Superior temporal gyrus (tissue), 1 donor: ENCODE measurements around the gene MAST3.
A peak's percentile ranks its signal among the peaks of the same experiment; 100 is the strongest.
"Not testable (repeated sequence)": the region's sequence is repeated elsewhere in the genome, so short reads cannot be mapped to it uniquely, and the experiment has no call there.

Source experiments
- DNase-seq: peaks from one replicate; pipeline ENCODE4 v3.0.0-alpha.2; 2016; ENCODE audit errors: extremely low spot score

Gene MAST3

DNA sequence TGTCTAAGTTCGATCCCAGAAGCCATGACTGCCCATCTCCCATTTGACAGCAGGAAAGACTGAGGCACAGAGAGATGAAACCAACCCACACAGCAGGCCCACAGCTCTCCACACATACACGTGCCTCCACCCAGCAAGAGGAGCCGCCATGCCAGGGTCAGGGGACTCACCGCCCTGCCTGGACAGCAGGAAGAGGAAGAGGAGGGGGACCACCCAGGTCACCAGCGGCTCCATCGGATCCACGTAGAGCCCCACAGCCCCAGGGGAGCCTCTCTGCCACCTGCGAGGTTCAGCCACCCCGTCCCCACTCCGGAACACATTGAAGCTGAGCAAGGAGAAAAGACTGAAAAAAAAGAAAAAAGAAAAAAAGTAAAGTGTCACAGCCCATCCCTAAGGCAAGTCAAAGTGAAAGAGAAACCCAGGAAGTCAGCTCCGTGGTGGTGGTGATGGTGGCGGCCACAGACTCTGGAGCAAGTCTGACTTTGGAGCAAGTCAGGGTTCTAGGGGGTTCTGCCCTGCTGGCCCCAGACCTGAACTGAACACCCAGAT lies 10.9 kb upstream of the MAST3 start, which contains the start of gene IL12RB1:
Gene IL12RB1 (minus strand): TSS at position 345 of the 549 bp plus-strand sequence. CDS start 111 bp downstream, at position 234.
- DNase-seq: no peak

DNA sequence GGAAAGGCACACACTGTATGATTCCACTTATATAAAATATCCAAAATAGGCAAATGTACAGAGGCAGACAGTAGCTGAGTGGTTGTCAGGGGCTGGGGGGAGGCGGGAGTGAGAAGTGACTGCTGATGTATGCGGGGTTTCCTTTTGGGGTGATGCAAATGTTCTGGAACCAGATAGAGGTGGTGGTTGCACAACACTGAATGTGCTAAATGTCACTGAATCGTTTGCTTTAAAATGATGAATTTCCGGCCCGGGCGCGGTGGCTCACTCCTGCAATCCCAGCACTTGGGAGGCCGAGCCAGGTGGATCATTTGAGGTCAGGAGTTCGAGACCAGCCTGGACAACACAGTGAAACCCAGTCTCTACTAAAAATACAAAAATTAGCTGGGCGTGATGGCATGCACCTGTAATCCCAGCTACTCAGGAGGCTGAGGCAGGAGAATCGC lies 8.5 kb upstream of the MAST3 start:
- DNase-seq: peak; percentile 72

DNA sequence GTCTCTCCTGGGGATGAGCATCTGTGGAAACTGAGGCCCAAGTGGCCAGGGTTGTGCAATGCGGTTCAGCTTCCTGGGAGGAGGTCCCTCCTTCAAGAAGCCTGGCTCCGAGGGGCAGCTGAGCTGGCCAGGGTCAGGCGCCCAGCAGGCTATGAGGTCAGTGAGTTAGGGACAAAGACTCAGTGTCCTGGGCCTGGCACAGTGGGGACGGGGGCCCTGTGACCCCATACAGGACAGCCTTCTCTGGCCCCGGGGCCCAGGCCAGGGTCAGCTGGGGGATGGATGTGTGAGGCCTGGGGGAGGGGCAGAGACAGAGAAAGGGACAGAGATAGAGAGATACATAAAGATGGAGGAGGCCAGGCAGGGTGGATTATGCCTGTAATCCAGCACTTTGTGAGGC lies 7.9 kb upstream of the MAST3 start:
- peak; percentile 93 for DNase-seq

DNA sequence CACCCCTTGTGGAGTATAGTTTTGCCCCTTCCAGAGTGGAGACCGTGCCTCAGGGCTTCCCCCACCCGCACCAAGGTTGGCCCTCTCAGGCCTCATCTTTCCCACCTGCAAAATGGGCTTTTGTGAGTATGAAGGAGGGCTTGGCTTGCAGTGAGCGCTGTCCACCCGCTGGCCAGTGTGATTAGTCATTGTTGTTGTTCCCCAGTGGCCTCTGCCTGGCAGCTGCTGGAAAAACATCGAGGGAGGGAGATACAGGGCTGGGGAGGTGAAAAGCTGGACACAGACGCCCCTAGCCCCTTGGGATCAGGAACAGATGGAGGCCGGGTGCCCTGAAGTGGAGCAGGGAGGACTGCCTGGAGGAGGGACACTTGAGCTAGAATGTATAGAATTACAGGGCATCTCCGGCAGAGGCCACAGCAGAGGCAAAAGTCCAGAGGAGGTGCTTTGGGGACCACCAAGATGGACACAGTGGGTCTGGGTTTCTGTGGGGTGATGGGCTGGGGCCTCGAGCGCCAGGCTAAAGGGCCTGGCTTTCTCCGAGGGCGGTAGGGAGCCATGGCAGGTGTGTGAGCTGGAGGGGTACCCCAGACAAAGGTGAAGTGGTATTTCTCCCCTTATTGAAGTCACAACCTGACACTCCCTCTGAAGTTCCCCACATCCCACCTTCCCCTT lies 6.9 kb upstream of the MAST3 start:
- DNase-seq: no peak

DNA sequence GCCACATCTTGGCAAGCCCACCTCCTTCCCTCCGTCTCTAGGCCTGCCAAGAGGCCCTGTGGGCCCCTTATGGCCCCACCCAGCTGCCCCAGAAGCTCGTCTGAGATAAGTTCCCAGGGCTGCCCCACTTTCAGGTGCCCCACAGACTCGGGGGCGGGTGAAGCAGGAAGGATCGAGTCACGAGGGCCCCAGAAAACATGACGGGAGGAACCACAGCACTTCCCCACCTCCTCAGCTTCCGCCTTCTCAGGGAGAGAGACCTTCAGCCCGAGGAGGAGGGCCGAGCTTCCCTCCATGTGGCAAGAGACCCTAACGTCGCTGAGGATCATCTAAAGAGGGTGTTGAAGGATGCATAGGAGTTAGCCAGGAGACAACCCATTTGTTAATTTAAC lies 6.4 kb upstream of the MAST3 start:
- DNase-seq: no peak

DNA sequence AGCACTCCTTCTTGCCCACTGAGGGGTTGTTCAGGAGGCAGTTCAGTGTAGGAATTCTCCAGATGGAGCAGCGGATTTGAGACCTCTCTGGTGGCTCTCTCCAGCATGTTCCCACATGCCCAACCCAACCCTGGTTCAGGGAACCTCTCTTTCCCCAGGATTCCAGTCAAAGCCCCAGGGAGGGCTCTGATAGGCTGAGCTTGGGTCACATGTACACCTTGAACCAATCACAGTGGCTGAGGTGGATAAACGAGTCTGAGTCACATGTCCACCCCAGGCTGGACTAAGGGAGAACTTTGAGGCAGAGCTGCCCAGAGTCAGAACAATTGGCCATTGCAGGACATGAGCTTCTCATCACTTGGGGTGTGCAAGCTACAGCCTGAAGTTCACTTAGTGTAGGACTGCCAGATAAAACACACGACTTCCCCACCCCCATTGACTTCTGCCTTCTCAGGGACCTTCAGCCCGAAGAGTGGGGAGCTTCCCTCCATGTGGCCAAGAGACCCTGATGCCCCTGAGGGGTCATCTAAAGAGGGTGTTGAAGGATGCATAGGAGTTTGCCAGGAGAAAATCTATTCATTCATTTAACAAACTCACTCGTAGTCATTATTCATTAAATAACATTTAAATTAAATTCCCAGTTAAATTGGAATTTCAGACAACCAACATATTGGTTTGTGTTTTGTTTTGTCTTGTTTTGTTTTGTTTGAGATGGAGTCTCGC lies 4.0 kb upstream of the MAST3 start:
- DNase-seq: no peak

DNA sequence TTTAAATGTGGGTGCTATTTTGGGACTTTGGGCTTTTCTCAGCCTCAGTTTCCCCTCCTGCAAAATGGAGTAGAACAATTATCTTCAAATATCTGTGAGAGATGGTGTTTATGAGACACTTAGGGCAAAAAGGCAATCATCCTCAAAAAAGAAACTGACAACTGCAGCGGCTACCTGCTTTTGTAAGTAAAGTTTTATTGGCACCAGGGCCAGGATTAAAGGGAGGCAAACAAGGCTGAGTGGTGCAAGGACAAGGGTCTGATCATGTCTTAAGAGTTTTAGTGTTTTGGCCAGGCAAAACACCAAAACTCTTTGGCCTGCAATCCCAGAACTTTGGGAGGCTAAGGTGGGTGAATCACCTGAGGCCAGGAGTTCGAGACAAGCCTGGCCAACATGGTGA lies 1.3 kb upstream of the MAST3 start:
- no peak for DNase-seq

DNA sequence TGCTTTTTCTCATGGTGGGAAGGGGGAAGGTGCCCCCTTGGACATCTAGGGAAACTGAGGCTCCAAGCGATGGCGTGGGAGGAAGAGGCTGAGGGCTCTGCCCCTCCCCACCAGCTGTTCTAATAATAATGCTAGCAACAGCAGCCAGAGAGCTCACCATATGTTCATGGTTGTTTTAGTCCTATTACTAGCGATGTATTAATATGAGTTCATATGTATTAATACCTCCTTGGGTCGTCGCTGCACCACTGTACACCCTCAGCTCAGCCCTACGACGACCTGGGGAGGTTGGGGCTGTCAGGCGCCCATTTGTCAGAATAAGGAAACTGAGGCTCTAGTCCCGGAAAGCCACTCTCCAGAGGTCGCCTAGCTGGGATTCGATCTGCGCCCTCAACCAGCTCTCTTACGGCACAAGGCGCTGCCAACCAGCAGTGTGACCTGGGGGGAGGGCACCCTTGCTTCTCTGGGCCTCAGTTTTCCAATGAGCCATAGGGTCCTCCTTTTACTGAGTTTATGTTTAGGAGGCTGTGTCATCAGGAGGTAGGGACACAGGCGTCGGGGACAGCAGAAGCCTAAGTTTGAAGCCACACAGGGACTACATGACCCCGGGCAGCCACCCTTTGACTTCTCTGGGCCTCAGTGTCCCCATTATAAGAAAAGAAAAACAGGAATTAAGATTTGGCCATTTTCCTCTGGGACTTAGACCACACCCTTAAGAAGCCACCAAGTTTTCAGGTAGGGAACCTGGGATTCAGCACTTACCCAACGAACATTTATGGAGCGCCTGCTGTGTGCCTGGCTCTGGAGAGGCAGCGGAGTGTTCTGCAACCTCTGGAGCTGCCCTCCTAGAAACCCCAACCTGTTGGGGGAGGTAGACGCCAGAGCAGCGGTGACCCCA lies 664 bp downstream of the MAST3 start:
- DNase-seq: no peak

DNA sequence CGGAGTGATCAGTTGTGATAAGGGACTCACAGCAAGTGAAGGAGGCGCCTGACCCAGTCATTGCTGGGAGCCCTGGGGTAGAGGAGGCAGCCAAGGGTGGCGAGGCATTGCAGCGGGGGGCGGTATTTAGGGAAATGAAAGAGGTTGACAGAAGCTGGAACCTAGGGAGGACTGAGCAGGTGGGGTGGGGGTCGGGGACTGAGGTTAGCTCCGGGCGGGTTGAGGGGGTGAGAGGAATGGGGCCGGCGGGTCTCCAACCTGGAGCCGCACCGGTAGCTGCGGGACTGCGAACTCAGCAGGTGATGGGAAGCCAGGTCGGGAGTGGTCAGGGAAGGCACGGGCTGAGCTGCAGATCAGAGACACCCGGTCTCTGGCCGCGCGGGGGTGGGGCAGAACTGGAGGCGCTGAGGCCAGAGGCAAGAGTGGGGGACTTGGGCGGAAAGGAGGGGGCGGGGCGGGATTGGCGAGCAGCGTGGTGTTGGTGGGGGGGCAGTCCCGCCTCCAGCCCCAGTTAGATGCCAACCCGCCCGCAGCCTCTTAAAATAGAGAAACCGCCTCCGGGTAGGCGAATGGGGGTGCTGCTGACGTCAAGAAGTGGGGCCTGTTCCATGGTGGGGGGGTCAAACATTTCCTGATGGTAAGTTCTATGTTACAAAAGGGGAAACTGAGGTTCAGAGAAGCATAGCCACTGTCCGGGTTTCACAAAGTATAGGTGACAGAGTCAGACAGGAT lies 1.5 kb downstream of the MAST3 start:
- no peak for DNase-seq

DNA sequence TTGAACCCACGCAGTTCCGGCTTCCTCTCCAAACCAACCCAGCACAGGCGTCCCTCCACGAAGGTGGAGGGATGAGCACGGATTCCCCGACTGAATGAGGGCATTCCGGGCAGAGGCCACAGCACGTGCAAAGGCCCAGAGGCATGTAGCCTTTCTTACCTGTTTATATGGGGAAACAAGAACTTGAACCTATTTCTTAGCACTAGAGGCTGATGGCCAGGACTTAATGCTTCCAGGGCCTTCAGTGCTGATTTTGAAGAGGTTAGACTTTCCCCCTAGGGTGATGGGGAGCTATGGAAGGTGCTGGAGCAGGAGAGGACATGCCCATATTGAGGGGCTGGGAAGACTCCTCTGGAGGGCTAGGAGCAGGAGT lies 2.0 kb downstream of the MAST3 start:
- DNase-seq: no peak

DNA sequence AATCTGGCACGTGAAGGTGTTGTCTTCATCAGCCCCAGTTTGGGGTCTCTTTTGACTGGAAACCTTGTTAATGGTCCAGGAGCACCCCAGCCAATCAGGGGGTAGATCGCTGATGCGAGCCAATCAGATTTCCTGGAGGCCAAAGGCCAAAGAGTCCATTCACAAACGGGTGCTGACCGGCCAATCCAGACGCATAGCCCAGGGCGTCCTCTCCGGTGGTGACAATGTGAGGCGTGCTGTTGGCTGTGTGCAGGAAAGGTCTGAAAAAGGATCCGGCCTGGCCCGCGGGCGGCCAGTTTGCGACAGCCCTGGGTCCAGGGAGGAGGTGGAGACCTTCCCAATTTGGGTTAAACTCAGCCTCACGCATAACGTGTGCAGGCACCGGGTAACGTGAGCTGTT lies 3.1 kb downstream of the MAST3 start:
- DNase-seq: peak; percentile 75

DNA sequence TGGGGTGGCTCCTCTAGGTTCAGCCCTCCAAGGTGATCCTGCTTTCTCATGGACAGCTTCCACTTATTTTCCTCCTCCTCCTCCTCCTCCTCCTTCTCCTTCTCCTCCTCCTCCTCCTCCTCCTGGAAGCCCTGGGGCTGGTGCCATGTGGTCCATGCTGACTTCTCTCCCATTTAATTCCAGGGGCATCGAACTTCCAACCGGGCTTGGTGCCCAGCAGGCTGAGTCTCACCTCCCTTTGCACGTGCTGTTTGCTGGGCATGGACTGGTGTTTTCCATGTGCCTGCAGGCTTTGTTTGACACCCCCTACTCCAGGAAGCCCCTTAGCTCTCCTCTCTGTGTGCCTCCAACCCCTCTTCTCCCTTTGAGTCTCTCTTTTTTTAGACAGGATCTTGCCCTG lies 3.7 kb downstream of the MAST3 start:
- no peak for DNase-seq

DNA sequence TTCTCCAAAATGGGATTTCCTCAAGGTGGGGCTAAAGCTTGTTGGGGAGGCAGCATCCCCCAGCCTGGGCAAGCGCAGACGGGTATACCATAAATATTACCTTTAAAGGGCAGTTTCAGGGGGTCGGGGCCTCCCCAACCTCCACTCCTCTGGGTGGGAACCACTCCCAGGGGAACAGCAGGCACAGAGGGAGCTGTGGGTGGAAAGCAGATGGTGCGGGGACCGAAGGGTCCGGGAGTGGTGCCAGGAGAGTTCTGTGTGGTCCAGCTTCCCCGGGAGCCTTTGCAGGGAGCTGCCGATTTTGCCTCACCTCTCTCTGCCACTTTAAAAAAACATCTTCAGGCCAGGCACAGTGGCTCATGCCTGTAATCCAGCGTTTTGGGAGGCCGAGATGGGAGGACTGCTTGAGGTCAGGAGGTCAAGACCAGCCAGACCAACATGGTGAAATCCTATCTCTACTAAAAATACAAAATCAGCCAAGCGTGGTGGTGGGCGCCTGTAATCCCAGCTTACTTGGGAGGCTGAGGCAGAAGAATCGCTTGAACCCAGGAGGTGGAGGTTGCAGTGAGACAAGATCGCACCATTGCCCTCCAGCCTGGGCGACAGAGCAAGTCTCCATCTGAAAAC lies 5.5 kb downstream of the MAST3 start:
- no peak for DNase-seq

DNA sequence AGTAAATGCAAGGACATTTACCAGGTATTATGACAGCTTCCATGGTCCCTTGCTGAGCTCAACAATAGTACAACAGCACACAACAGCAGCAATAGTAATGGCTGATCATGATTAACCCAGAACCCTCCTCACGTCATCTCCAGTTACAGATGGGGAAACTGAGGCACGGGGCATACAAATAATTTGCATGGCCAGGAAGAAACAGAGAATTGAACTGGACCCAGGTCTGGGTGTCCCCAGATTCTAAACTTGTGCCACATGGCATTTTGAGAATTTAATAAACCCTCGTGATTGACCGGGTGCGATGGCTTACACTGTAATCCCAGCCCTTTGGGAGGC lies 7.2 kb downstream of the MAST3 start:
- no peak for DNase-seq

DNA sequence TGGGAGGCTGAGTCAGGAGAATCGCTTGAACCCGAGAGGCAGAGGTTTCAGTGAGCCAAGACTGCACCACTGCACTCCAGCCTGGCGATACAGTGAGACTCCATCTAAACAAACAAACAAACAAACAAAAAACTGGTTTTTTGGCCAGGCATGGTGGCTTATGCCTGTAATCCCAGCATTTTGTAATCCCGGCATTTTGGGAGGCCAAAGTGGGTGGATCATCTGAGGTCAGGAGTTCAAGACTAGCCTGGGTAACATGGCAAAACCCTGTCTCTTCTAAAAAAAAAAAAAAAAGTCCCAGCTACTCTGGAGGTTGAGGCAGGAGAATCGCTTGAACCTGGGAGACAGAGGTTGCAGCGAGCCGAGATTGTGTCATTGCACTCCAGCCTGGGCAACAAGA lies 7.7 kb downstream of the MAST3 start:
- not testable (repeated sequence) for DNase-seq

DNA sequence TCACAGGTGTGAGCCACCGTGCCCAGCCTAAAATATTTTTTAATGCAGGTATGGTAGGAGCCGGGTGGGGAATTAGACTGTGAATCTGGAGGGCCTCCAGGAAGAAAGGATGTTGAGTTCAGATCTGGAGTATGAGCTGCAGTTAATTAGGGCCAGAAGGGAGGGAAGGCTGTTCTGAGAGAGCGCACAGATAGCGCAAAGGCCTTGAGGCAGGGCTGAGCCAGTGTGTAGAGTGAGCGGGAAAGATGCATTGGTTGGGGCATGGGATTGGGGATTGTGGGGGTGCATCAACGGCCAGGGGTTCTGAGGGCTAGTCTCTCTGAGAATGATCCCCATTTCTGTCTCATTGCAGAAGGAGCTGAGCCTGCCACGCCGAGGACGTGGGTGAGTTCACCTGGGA lies 9.7 kb downstream of the MAST3 start:
- no peak for DNase-seq

DNA sequence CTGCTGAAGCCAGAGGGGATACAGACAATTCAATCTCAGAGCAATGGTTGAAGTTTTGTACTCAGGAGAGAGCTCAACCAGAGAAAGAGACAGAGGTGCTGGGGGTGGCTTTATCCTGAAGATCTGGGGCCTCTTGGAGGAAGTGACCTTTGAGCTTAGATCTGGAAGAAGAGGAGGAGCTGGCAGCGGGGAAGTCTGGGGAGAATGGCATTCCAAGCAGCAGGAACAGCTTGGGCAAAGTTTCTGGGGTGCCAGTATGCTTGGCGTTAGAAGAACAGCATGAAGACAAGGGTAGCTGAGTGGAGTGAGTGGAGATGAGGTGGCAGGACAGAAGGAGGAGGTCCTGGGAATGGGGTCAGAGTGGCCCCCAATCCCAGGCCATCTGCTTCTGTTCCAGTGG lies 11.3 kb downstream of the MAST3 start:
- no peak for DNase-seq

DNA sequence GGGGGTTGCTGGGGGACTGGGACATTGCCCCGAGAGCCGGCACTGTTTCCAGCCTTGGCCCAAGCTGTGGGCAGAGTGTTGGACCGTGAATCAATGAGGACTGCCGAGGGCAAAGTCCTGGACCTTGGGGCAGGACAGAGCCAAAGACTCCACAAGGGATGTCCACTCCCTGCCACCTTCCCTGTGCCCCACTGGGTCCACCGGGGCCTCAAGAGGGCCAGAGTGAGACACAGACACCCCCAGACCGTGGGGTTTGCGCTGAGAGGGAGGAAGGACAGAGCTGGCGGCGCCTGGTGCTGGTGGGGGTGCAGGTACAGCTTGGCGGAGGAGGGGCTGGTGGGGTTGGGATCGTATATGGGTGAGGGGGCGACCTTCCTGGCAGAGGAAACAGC lies 11.8 kb downstream of the MAST3 start:
- no peak for DNase-seq

DNA sequence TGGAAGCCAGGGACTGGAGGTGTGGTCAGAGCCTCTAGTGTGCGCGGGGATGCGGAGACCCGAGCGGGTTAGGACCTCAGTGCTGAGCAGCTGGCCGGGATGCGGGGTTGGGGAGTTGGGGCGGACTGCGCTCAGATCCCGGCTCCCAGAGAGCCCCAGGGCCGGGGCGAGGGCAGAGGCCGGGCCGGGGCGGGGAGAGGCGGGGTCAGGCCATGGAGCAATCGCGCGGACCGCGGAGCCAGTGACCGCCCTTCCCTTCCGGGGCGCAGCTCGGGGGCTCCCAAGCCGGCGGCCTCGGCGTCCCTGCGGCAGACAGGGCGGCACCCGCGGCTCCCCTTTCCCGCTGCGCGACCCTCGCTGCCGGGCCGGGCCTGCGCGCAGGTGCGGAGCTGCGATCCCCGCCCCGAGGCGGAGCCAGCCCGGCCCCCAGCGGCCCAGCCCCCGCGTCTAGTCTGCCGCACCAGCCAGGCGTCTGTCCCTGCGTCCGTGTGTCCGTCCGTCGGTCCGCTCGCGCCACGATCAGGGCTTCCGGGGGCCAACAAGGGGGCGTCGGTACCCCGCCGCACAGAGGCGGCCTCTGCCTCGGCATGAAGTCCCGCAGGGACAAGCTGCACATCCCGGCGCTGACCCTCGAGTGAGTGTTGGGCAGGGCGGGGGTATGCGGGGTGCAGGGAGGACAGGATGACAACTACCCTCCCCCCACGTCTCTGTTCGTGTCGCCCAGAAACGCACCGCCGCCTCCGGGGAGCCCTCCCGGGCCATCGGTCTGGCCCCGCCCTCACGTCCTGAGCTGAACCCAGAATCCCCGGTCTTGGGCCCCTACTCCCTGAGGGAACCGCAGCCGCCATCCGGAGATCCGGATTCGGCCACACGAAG lies 12.4 kb downstream of the MAST3 start:
- DNase-seq: no peak

DNA sequence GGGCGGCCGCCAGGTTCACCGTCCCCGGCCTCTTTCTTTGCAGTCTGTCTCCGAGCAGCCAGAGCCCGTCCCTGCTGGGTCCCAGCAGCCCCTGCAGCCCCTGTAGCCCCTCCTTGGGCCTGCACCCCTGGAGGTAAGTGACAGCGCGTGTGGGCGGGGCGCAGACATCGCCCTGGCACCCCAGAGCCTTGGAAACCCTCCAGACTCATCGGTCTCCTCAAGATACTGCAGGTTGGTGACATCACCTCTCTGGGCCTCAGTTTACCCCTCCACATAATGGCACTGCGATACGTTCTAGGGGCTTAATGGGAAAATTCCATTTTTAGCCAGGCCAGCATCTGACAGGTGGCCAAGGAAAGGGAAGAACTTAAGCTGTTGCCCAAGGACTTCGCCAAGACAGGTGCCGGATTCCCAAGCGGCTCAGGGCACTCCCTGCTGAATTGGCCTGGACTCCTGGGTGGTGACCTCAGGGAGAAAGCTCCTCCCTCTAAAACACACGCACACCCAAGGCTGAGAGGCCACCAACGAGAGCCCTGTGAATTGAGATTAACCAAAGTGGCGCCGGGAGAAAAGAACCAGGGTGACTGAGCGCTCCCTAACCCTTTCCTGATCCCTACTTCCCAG lies 13.1 kb downstream of the MAST3 start:
- DNase-seq: no peak
